Measurements from ENCODE around the gene RAD51B.
"Not testable (repeated sequence)": the region's sequence is repeated elsewhere in the genome, so short reads cannot be mapped to it uniquely, and the experiment has no call there.

The RAD51B gene

DNA sequence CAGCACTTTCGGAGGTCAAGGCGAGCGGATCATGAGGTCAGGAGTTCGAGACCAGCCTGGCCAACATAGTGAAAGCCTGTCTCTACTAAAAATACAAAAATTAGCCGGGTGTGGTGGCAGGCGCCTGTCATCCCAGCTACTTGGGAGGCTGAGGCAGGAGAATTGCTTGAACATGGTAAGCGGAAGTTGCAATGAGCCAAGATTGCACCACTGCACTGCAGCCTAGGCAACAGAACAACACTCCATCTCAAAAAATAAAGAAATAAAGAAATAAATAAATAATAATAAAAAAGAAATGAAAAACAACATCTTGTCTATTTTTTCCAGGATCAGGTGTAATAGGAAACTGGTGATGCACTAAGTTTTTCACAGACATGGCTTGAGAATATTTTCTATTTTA, 168.6 kb downstream of the RAD51B start:
- H3K27ac ChIP-seq (ENCODE audit: low read depth, low read length); H3K4me3 ChIP-seq (ENCODE audit: low read depth in 1 of 5, low read length in 5 of 5); H3K9ac ChIP-seq (ENCODE audit: low read length in 5 of 5); H3K36me3 ChIP-seq (ENCODE audit: control insufficient read depth in 5 of 5, insufficient read depth in 5 of 5, low read length in 5 of 5); H3K27me3 ChIP-seq (ENCODE audit: control insufficient read depth in 5 of 5, insufficient read depth in 4 of 5, low read length in 5 of 5); H3K9me3 ChIP-seq (ENCODE audit: control insufficient read depth in 5 of 5, low read length in 5 of 5): not testable (repeated sequence)
- peaks cover 0 to 13% (median 3%) of the 10 kb centered on the region in 5 donors for H3K4me1 ChIP-seq (ENCODE audit: control insufficient read depth in 5 of 5, insufficient read depth in 5 of 5, low read length in 5 of 5)

DNA sequence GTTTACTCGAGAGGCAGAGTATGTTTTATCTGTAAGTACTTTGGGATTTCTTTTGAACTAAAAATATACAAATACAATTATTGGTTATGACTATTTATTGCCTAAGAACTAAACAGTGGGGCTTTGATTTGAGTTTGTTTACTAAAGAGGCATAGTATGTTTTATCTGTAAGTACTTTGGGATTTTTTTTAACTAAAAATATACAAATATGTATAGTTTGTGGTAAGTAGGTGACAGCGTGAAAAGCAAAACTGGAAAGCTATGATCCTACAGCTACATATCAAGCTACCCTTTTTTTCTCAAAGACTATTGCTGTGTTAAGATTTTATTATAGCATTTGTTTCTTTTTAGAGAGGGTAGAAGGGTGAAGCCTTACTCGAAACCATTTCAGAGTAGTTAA, 171.0 kb downstream of the RAD51B start:
- no peaks in the 10 kb centered on the region for H3K9me3 ChIP-seq (ENCODE audit: control insufficient read depth in 5 of 5, low read length in 5 of 5)
- no peaks in the 10 kb centered on the region for H3K27me3 ChIP-seq (ENCODE audit: control insufficient read depth in 5 of 5, insufficient read depth in 4 of 5, low read length in 5 of 5)
- H3K4me3 ChIP-seq (ENCODE audit: low read depth in 1 of 5, low read length in 5 of 5): no peak overlapping the region
- no peaks in the 10 kb centered on the region for H3K36me3 ChIP-seq (ENCODE audit: control insufficient read depth in 5 of 5, insufficient read depth in 5 of 5, low read length in 5 of 5)
- H3K4me1 ChIP-seq (ENCODE audit: control insufficient read depth in 5 of 5, insufficient read depth in 5 of 5, low read length in 5 of 5): peaks cover 0 to 13% (median 3%) of the 10 kb centered on the region in 5 donors
- H3K27ac ChIP-seq (ENCODE audit: low read depth, low read length): no peak overlapping the region
- H3K9ac ChIP-seq (ENCODE audit: low read length in 5 of 5): no peak overlapping the region

DNA sequence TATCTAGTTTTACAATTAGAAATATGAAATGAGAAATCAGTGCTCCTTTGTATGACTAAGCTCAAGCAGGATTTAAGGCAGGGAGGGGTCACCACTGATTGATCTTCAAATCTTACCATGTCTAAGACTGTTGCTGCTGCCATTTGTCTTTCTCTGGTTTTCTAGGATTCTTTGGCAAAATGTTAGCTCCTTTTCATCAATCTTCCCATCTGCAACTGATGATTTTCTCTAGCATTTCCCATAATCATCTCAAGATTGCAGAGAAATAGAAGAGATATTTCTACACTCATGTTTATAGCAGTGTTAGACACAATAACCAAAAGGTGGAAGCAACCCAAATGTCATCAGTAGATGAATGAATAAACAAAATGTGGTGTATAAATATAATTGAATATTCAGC, 175.0 kb downstream of the RAD51B start:
- no peaks in the 10 kb centered on the region for H3K27me3 ChIP-seq (ENCODE audit: control insufficient read depth in 5 of 5, insufficient read depth in 4 of 5, low read length in 5 of 5)
- no peak overlapping the region for H3K4me3 ChIP-seq (ENCODE audit: low read depth in 1 of 5, low read length in 5 of 5)
- H3K9me3 ChIP-seq (ENCODE audit: control insufficient read depth in 5 of 5, low read length in 5 of 5): no peaks in the 10 kb centered on the region
- no peak overlapping the region for H3K27ac ChIP-seq (ENCODE audit: low read depth, low read length)
- no peak overlapping the region for H3K9ac ChIP-seq (ENCODE audit: low read length in 5 of 5)
- H3K4me1 ChIP-seq (ENCODE audit: control insufficient read depth in 5 of 5, insufficient read depth in 5 of 5, low read length in 5 of 5): no peaks in the 10 kb centered on the region
- no peaks in the 10 kb centered on the region for H3K36me3 ChIP-seq (ENCODE audit: control insufficient read depth in 5 of 5, insufficient read depth in 5 of 5, low read length in 5 of 5)

DNA sequence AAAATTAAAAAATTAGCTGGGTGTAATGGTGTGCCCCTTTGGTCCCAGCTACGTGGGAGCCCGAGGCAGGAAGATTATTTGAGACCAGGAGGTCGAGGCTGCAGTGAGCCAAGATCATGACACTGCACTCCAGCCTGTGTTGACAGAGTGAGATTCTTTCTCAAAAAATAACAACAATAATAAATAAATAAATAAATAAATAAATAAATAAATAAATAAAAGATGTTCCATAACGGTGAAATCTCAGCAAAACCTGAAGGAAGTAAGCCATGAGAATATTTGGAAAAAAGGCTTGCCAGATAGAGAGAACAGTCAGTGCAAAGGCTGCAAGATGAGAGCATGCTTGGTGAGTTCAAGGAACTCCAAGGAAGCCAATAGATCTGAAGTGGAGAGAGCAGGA, 176.7 kb downstream of the RAD51B start:
- Histone ChIP-seq H3K27me3 (ENCODE audit: control insufficient read depth in 5 of 5, insufficient read depth in 4 of 5, low read length in 5 of 5) (no peaks in the 10 kb centered on the region), H3K4me3 (ENCODE audit: low read depth in 1 of 5, low read length in 5 of 5) (no peak overlapping the region), H3K9ac (ENCODE audit: low read length in 5 of 5) (no peak overlapping the region), H3K9me3 (ENCODE audit: control insufficient read depth in 5 of 5, low read length in 5 of 5) (no peaks in the 10 kb centered on the region), H3K36me3 (ENCODE audit: control insufficient read depth in 5 of 5, insufficient read depth in 5 of 5, low read length in 5 of 5) (no peaks in the 10 kb centered on the region), H3K4me1 (ENCODE audit: control insufficient read depth in 5 of 5, insufficient read depth in 5 of 5, low read length in 5 of 5) (peaks cover 0 to 3% (median 0%) of the 10 kb centered on the region in 5 donors), H3K27ac (ENCODE audit: low read depth, low read length) (no peak overlapping the region)

DNA sequence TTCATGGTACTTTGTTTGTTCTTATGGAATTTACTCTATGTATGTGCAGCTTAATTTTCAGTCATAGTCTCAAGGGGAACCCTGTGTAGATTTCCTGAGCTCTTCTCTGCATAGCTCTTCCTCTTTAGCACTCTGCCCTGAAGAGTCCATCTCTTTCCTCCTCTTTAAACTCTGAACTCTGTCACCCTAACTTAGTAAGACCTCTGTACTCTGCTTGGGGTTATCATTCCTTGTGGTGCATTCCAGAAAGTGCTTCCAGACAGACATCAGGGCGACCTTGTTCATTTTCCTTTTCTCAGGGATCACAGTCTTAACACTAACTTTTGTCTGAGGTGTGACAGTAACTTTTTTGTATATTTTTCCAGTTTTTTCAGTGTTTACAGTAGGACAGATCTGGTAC, 179.3 kb downstream of the RAD51B start:
- Histone ChIP-seq H3K27me3 (ENCODE audit: control insufficient read depth in 5 of 5, insufficient read depth in 4 of 5, low read length in 5 of 5) (no peaks in the 10 kb centered on the region), H3K9me3 (ENCODE audit: control insufficient read depth in 5 of 5, low read length in 5 of 5) (peaks cover 0 to 2% (median 0%) of the 10 kb centered on the region in 5 donors), H3K4me3 (ENCODE audit: low read depth in 1 of 5, low read length in 5 of 5) (no peak overlapping the region), H3K9ac (ENCODE audit: low read length in 5 of 5) (no peak overlapping the region), H3K4me1 (ENCODE audit: control insufficient read depth in 5 of 5, insufficient read depth in 5 of 5, low read length in 5 of 5) (peaks cover 0 to 3% (median 0%) of the 10 kb centered on the region in 5 donors), H3K27ac (ENCODE audit: low read depth, low read length) (no peak overlapping the region), H3K36me3 (ENCODE audit: control insufficient read depth in 5 of 5, insufficient read depth in 5 of 5, low read length in 5 of 5) (no peaks in the 10 kb centered on the region)

DNA sequence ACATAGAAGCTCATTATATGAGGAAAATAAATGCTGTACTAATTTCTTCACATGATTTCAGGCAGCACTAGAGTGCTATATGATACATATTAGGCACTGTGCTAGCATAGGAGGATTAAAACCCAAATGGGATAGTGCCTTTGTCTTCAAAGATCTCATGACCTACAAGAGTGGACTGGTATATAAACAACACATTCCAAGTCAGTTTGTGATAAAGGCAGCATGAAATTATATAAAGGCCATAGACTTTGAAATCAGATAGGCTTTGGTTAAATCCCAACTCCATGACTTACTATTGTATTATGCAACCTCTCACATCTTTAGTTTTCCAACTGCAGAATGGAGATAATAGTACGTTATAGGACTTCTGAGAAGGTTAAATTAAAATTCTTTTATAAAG, 179.7 kb downstream of the RAD51B start:
- Histone ChIP-seq H3K27me3 (ENCODE audit: control insufficient read depth in 5 of 5, insufficient read depth in 4 of 5, low read length in 5 of 5) (no peaks in the 10 kb centered on the region), H3K36me3 (ENCODE audit: control insufficient read depth in 5 of 5, insufficient read depth in 5 of 5, low read length in 5 of 5) (no peaks in the 10 kb centered on the region), H3K27ac (ENCODE audit: low read depth, low read length) (no peak overlapping the region), H3K4me3 (ENCODE audit: low read depth in 1 of 5, low read length in 5 of 5) (no peak overlapping the region), H3K4me1 (ENCODE audit: control insufficient read depth in 5 of 5, insufficient read depth in 5 of 5, low read length in 5 of 5) (peaks cover 0 to 3% (median 0%) of the 10 kb centered on the region in 5 donors), H3K9me3 (ENCODE audit: control insufficient read depth in 5 of 5, low read length in 5 of 5) (peaks cover 0 to 2% (median 0%) of the 10 kb centered on the region in 5 donors), H3K9ac (ENCODE audit: low read length in 5 of 5) (no peak overlapping the region)

DNA sequence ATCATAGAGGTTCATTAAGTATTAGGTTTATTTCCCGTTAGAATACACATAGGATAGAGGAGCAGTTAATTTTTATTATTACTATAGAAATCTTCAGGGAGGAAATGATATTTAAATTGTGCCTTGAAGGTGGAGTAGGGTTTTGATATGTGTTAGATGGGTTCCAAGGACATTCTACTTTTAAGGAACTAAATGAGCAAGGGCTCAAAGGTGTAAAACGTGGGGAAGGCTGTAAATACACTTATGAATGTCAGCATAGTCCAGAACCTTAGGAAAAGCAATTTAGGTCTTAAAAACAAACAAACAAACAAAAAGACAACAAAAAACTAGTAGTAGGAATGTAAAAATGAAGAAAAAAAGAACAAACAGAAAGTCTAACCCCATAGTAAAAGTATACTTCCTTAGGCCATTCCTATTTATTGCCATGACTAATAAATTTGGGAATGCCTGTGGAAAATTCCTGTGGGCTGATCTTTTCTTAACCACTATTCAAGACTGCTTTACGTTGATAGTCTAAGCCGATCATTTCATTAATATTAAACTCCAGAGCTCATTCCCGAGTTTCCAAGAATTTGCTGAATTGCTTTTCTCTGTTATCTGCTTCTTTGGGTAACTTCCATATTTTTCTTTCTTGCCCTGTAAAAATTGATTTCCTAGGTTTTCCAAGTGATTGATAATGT, 180.3 kb downstream of the RAD51B start:
- Histone ChIP-seq H3K27me3 (ENCODE audit: control insufficient read depth in 5 of 5, insufficient read depth in 4 of 5, low read length in 5 of 5) (no peaks in the 10 kb centered on the region), H3K9me3 (ENCODE audit: control insufficient read depth in 5 of 5, low read length in 5 of 5) (peaks cover 0 to 2% (median 0%) of the 10 kb centered on the region in 5 donors), H3K27ac (ENCODE audit: low read depth, low read length) (no peak overlapping the region), H3K4me1 (ENCODE audit: control insufficient read depth in 5 of 5, insufficient read depth in 5 of 5, low read length in 5 of 5) (peaks cover 0 to 3% (median 0%) of the 10 kb centered on the region in 5 donors), H3K9ac (ENCODE audit: low read length in 5 of 5) (no peak overlapping the region), H3K4me3 (ENCODE audit: low read depth in 1 of 5, low read length in 5 of 5) (no peak overlapping the region), H3K36me3 (ENCODE audit: control insufficient read depth in 5 of 5, insufficient read depth in 5 of 5, low read length in 5 of 5) (no peaks in the 10 kb centered on the region)

DNA sequence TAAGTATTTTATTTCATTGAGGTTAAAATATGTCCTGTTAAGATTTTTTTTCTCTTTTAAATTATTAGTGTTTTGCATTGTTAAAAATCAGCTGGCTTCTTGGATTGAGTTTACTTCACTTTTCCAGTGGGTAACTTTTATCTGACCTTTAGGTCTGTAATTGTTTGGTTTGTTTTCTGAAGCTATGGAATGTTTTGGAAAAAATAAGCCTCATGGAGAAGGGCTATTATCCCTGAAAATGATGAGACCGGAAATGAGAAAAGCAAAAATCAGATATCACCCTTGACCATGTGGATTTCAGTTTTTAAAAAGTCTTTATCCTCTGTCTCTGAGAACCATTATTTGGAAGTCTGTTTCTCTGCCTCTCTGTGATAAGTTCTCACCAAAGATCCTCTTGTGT, 180.9 kb downstream of the RAD51B start:
- no peak overlapping the region for H3K27ac ChIP-seq (ENCODE audit: low read depth, low read length)
- no peak overlapping the region for H3K4me3 ChIP-seq (ENCODE audit: low read depth in 1 of 5, low read length in 5 of 5)
- H3K9me3 ChIP-seq (ENCODE audit: control insufficient read depth in 5 of 5, low read length in 5 of 5): peaks cover 0 to 2% (median 0%) of the 10 kb centered on the region in 5 donors
- H3K9ac ChIP-seq (ENCODE audit: low read length in 5 of 5): no peak overlapping the region
- no peaks in the 10 kb centered on the region for H3K36me3 ChIP-seq (ENCODE audit: control insufficient read depth in 5 of 5, insufficient read depth in 5 of 5, low read length in 5 of 5)
- no peaks in the 10 kb centered on the region for H3K27me3 ChIP-seq (ENCODE audit: control insufficient read depth in 5 of 5, insufficient read depth in 4 of 5, low read length in 5 of 5)
- H3K4me1 ChIP-seq (ENCODE audit: control insufficient read depth in 5 of 5, insufficient read depth in 5 of 5, low read length in 5 of 5): peaks cover 0 to 3% (median 0%) of the 10 kb centered on the region in 5 donors

DNA sequence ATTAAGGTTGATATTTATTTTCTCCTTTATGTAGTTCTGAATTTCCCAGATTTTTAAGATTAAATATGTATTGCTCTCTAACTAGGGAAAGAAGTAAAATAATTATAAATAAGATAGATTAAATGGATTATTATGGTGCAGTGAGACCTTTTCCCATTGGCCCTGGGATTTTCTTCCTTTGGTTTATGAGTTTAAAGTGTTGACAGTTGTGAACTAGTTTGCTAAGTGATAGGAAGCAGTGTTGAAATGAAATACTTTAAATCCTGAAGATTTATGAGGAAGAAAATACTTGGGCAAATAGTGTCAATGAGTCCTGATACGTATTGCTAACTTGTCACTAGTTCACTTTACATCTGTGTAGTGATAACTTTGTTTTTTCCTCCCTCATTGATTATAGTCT, 188.9 kb downstream of the RAD51B start:
- no peak overlapping the region for H3K4me3 ChIP-seq (ENCODE audit: low read depth in 1 of 5, low read length in 5 of 5)
- no peaks in the 10 kb centered on the region for H3K4me1 ChIP-seq (ENCODE audit: control insufficient read depth in 5 of 5, insufficient read depth in 5 of 5, low read length in 5 of 5)
- no peaks in the 10 kb centered on the region for H3K36me3 ChIP-seq (ENCODE audit: control insufficient read depth in 5 of 5, insufficient read depth in 5 of 5, low read length in 5 of 5)
- no peak overlapping the region for H3K9ac ChIP-seq (ENCODE audit: low read length in 5 of 5)
- no peaks in the 10 kb centered on the region for H3K9me3 ChIP-seq (ENCODE audit: control insufficient read depth in 5 of 5, low read length in 5 of 5)
- no peaks in the 10 kb centered on the region for H3K27me3 ChIP-seq (ENCODE audit: control insufficient read depth in 5 of 5, insufficient read depth in 4 of 5, low read length in 5 of 5)
- H3K27ac ChIP-seq (ENCODE audit: low read depth, low read length): no peak overlapping the region

DNA sequence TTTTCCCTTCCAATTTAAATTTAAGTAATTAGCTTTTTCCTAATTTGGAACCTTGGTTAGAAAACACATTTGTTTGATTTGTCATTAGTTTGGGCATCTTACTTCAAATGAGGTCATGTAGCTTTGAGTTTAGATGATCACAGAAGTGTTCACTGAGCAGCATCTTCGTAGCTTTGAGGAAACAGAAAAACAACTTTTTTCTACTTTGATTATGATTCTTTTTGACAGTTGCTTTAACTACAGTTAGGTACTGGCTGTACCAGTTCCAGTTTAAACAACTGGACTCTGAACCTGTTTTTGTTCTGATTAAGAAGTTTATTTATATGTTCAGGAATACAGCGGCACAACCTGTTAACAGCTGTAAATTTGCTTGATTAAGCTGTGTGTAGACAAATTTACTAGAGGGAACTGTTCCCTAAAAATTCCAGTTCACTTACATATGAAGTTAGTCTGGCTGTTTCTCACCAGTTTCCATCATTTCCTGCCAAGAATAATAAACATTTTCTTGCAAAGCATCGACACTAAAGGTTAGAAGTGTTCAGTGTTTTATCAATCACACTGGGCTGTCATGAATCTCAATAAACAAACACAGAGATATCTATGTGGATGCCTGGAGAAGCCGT, 191.9 kb downstream of the RAD51B start:
- Histone ChIP-seq H3K9me3 (ENCODE audit: control insufficient read depth in 5 of 5, low read length in 5 of 5) (no peaks in the 10 kb centered on the region), H3K9ac (ENCODE audit: low read length in 5 of 5) (no peak overlapping the region), H3K27ac (ENCODE audit: low read depth, low read length) (no peak overlapping the region), H3K36me3 (ENCODE audit: control insufficient read depth in 5 of 5, insufficient read depth in 5 of 5, low read length in 5 of 5) (no peaks in the 10 kb centered on the region), H3K27me3 (ENCODE audit: control insufficient read depth in 5 of 5, insufficient read depth in 4 of 5, low read length in 5 of 5) (no peaks in the 10 kb centered on the region), H3K4me3 (ENCODE audit: low read depth in 1 of 5, low read length in 5 of 5) (no peak overlapping the region), H3K4me1 (ENCODE audit: control insufficient read depth in 5 of 5, insufficient read depth in 5 of 5, low read length in 5 of 5) (no peaks in the 10 kb centered on the region)
